PC-3 (cell line): ENCODE results near the gene CDK14. TPM values are rescaled to one million over a fixed set of nuclear protein-coding genes. Genes with fewer than 3 reads are reported as not detected.

ENCODE experiments used
- ATAC-seq: fragments of 200-7000 bp; cut with Tn5 transposase; 2 replicates; pipeline ENCODE4 v1.9.1; 2020; ENCODE audit warnings: mild to moderate bottlenecking, moderate library complexity
- BruUV-seq: library from RNA; stranded (reverse); fragments of 400-500 nt; replicated peaks from 2 replicates; lab custom pipeline; 2021; lab: Mats Ljungman, UMichigan
- CTCF ChIA-PET: fragments of 300-600 bp; sonication (Branson Sonifier 250); formaldehyde crosslinking; loops from one replicate; lab custom pipeline; 2022; ENCODE audit warnings: antibody characterized with exemption; lab: Charles Lee
- POLR2A ChIA-PET: fragments of 300-600 bp; sonication (Branson Sonifier 250); formaldehyde crosslinking; loops from one replicate; lab custom pipeline; 2022; ENCODE audit warnings: antibody characterized with exemption; ENCODE audit not compliant: unreplicated experiment; lab: Charles Lee
- DNase-seq: peaks from one replicate; pipeline ENCODE4 v3.0.0-alpha.2; 2015
- H2AFZ ChIP-seq: fragments of 300-600 bp; sonication (generic); 2 replicates; pipeline ENCODE4 v1.6.0; 2016; ENCODE audit warnings: antibody characterized with exemption, low read length
- H3F3A ChIP-seq: fragments of 300-600 bp; sonication (generic); one replicate; pipeline ENCODE4 v1.6.0; 2017; ENCODE audit warnings: antibody characterized with exemption, low read length, control low read depth, mild to moderate bottlenecking; ENCODE audit not compliant: unreplicated experiment
- H3K27ac ChIP-seq: fragments of 300-600 bp; sonication (generic); 2 replicates; pipeline ENCODE4 v1.5.1; 2016; ENCODE audit warnings: mild to moderate bottlenecking, low read length
- H3K27me3 ChIP-seq: fragments of 300-600 bp; sonication (generic); 2 replicates; pipeline ENCODE4 v1.6.1; 2016; ENCODE audit warnings: low read length, mixed read lengths
- H3K36me3 ChIP-seq: fragments of 300-600 bp; sonication (generic); 2 replicates; pipeline ENCODE4 v1.6.1; 2016; ENCODE audit warnings: low read depth, mixed run types, low read length, mixed read lengths
- H3K4me1 ChIP-seq: fragments of 300-600 bp; sonication (generic); 2 replicates; pipeline ENCODE4 v1.5.1; 2016; ENCODE audit warnings: low read length; ENCODE audit not compliant: insufficient read depth
- H3K4me2 ChIP-seq: fragments of 300-600 bp; sonication (generic); 2 replicates; pipeline ENCODE4 v1.6.0; 2016; ENCODE audit warnings: low read length
- H3K4me3 ChIP-seq: fragments of 300-600 bp; sonication (generic); 2 replicates; pipeline ENCODE4 v1.5.1; 2016; ENCODE audit warnings: mild to moderate bottlenecking, low read length, mixed read lengths
- H3K79me2 ChIP-seq: fragments of 300-600 bp; sonication (generic); 2 replicates; pipeline ENCODE4 v1.6.1; 2017; ENCODE audit warnings: low read length, mixed read lengths
- H3K9ac ChIP-seq: fragments of 300-600 bp; sonication (generic); 2 replicates; pipeline ENCODE4 v1.6.0; 2016; ENCODE audit warnings: mild to moderate bottlenecking, low read length
- H3K9me2 ChIP-seq: fragments of 300-600 bp; sonication (generic); replicated peaks from 2 replicates; pipeline ENCODE4 v1.6.1; 2016; ENCODE audit warnings: mixed run types, low read length, mixed read lengths
- H3K9me3 ChIP-seq: fragments of 300-600 bp; sonication (generic); 2 replicates; pipeline ENCODE4 v1.6.1; 2016; ENCODE audit warnings: low read length, mixed read lengths
- H4K20me1 ChIP-seq: fragments of 300-600 bp; sonication (generic); 2 replicates; pipeline ENCODE4 v1.6.1; 2016; ENCODE audit warnings: low read length, mixed read lengths
- EZH2 ChIP-seq: fragments of 300-600 bp; sonication (generic); IDR thresholded peaks from one replicate; pipeline ENCODE4 v1.6.1; 2017; ENCODE audit warnings: antibody characterized with exemption, mild to moderate bottlenecking, low read length; ENCODE audit not compliant: unreplicated experiment
- EZH2phosphoT487 ChIP-seq: fragments of 300-600 bp; sonication (generic); IDR thresholded peaks from 2 replicates; pipeline ENCODE4 v1.6.1; 2018; ENCODE audit warnings: mild to moderate bottlenecking, antibody characterized with exemption, low read length, borderline replicate concordance
- intact Hi-C: fragments of 100-400 bp; cut with micrococcal nuclease; formaldehyde crosslinking; loops from 2 replicates; pipeline ENCODE4 v1.9.0; 2023
- total RNA-seq: library from RNA; depleted of rRNA; stranded (reverse); fragments of >200 nt; gene quantifications from 2 replicates; pipeline ENCODE4 v1.2.3, GENCODE V29; 2014
- TF ChIP-seq, protein P1 (sequence below): fragments of 300-600 bp; sonication (generic); conservative IDR thresholded peaks from 2 replicates; pipeline ENCODE4 v1.5.1; 2017; ENCODE audit warnings: antibody characterized with exemption, low read depth, mild to moderate bottlenecking, low read length

The CDK14 gene
- total RNA-seq, 1 experiment from 2014 or later = 8.2 TPM

DNA sequence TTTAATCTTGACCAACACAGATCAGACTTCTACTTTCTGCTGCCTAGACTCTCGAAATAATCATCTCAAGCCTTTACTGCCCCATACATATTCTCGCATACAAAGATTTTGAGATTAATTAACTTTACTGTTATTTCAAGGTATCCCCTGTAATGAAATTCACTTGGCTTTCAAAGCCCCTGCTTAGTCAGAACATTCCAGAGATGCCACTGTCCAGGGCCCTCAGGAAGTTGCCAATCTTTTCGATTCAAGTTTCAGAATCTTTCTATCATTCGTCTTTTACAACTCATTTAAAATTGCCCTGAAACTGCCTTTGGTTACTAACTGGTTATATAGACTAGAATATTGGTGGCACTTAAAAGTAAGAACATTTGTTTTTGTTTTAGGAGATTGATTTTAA, 320.2 kb downstream of the CDK14 start:
- POLR2A ChIA-PET = interaction anchor here (0.6 kb wide), 1 partner anchor 54 kb away, joined by 7 read pairs; no protein-coding TSS in a partner anchor
- no peak overlapping the region for H2AFZ ChIP-seq
- DNase-seq (no peak), ATAC-seq (no peak)
- no peak for TF ChIP-seq EZH2phosphoT487
- TF ChIP-seq, protein P1, sequence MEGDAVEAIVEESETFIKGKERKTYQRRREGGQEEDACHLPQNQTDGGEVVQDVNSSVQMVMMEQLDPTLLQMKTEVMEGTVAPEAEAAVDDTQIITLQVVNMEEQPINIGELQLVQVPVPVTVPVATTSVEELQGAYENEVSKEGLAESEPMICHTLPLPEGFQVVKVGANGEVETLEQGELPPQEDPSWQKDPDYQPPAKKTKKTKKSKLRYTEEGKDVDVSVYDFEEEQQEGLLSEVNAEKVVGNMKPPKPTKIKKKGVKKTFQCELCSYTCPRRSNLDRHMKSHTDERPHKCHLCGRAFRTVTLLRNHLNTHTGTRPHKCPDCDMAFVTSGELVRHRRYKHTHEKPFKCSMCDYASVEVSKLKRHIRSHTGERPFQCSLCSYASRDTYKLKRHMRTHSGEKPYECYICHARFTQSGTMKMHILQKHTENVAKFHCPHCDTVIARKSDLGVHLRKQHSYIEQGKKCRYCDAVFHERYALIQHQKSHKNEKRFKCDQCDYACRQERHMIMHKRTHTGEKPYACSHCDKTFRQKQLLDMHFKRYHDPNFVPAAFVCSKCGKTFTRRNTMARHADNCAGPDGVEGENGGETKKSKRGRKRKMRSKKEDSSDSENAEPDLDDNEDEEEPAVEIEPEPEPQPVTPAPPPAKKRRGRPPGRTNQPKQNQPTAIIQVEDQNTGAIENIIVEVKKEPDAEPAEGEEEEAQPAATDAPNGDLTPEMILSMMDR = no peak
- TF ChIP-seq EZH2 = no peak
- no TSS peak for BruUV-seq
- no peak overlapping the region for H3K4me2 ChIP-seq
- H4K20me1 ChIP-seq = no peaks in the 10 kb centered on the region
- intact Hi-C loops = no loop called here
- no peak overlapping the region for H3K27ac ChIP-seq
- H3K9ac ChIP-seq = no peak overlapping the region
- H3K36me3 ChIP-seq = no peaks in the 10 kb centered on the region
- no peak overlapping the region for H3K4me3 ChIP-seq
- H3K27me3 ChIP-seq = no peaks in the 10 kb centered on the region
- H3K9me2 ChIP-seq = no peaks in the 10 kb centered on the region
- H3K9me3 ChIP-seq = no peaks in the 10 kb centered on the region
- H3K4me1 ChIP-seq = peaks cover 8% of the 10 kb centered on the region; the same call in 1 of the 2 replicates
- H3K79me2 ChIP-seq = no peaks in the 10 kb centered on the region
- no peaks in the 10 kb centered on the region for H3F3A ChIP-seq
- CTCF ChIA-PET = no interaction called here

DNA sequence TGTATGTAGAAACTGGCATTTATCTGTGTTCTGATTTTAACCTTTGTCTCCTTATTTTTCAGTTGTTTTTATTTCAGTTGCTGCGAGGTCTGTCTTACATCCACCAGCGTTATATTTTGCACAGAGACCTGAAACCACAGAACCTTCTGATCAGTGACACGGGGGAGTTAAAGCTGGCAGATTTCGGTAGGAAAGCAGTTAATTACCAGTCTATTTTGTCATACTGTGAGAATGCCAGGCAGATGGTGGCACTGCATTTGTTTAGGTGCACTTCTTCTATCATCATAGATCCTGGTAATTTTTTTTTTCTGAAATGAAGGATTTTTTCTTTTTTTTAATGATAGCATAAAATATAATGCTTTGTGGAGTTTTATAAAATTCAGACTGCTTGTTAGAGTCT, 321.4 kb downstream of the CDK14 start:
- BruUV-seq = no TSS peak
- H3K79me2 ChIP-seq = no peaks in the 10 kb centered on the region
- no peak for ATAC-seq
- no peaks in the 10 kb centered on the region for H3K36me3 ChIP-seq
- no peak overlapping the region for H2AFZ ChIP-seq
- H3K4me2 ChIP-seq = no peak overlapping the region
- H3K9me2 ChIP-seq = no peaks in the 10 kb centered on the region
- no peaks in the 10 kb centered on the region for H3K27me3 ChIP-seq
- intact Hi-C loops = no loop called here
- H3F3A ChIP-seq = no peaks in the 10 kb centered on the region
- no peaks in the 10 kb centered on the region for H4K20me1 ChIP-seq
- TF ChIP-seq EZH2phosphoT487 = no peak
- no peak for TF ChIP-seq EZH2
- TF ChIP-seq, protein P1 = no peak
- H3K9me3 ChIP-seq = no peaks in the 10 kb centered on the region
- POLR2A ChIA-PET = no interaction called here
- CTCF ChIA-PET = no interaction called here
- no peak overlapping the region for H3K27ac ChIP-seq
- peaks cover 8% of the 10 kb centered on the region; the same call in 1 of the 2 replicates for H3K4me1 ChIP-seq
- H3K9ac ChIP-seq = no peak overlapping the region
- H3K4me3 ChIP-seq = no peak overlapping the region
- DNase-seq = no peak

DNA sequence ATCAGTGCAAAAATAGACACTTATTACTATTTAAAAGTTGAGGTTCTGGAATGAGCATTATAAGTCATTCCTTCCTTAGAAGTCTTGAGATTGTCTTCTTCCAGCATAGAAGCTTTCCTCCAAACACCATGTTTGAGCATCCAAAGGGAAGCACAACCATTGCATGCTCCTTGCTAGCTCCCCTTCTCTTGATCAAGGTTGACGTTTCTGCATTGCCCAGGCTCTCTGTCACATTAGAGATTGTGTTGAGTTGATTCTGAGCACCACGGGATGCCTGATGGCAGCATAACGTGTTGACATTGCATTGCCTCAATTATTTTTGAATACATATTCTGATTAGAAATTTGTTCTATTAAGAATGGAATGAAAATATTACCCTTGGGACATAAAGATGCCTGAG, 322.2 kb downstream of the CDK14 start:
- H3K9me2 ChIP-seq = no peaks in the 10 kb centered on the region
- no peak overlapping the region for H2AFZ ChIP-seq
- H3K79me2 ChIP-seq = no peaks in the 10 kb centered on the region
- H3K4me3 ChIP-seq = no peak overlapping the region
- H3F3A ChIP-seq = no peaks in the 10 kb centered on the region
- H3K9ac ChIP-seq = no peak overlapping the region
- ATAC-seq (no peak; the same call in 1 of the 2 replicates), DNase-seq (no peak)
- no peaks in the 10 kb centered on the region for H4K20me1 ChIP-seq
- intact Hi-C loops = no loop called here
- H3K27me3 ChIP-seq = no peaks in the 10 kb centered on the region
- POLR2A ChIA-PET = no interaction called here
- no TSS peak for BruUV-seq
- no peaks in the 10 kb centered on the region for H3K36me3 ChIP-seq
- no peaks in the 10 kb centered on the region for H3K9me3 ChIP-seq
- no peak overlapping the region for H3K4me2 ChIP-seq
- H3K27ac ChIP-seq = no peak overlapping the region
- TF ChIP-seq EZH2phosphoT487 = no peak
- TF ChIP-seq EZH2 = no peak
- TF ChIP-seq, protein P1 = no peak
- CTCF ChIA-PET = no interaction called here
- H3K4me1 ChIP-seq = peaks cover 8% of the 10 kb centered on the region; the same call in 1 of the 2 replicates
